ENCODE measurements around the gene ATP13A3.

DNA sequence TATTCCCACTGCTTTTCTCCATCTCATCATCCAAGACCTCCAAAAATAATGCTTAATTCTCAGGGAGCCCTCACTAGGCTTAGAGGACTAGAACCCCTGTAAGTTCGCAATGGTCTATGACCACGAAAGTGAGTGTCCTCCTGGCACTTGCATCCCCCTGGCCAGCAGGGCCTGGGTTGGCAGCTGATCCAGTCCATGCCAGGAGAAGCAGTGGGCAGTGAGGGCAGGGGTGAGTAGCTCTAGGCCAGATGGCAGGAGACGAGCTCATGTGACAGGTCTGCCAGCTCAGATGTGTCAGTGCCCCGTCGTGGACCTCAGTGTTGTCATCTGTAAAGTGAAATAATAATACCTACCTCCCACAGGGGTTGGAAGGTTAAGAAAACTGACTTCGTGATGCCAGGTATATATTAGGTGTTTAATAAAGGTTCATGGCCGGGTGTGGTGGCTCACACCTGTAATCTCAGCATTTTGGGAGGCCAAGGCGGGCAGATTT, 98.8 kb downstream of the ATP13A3 start:
- TF ChIP-seq, protein P1, sequence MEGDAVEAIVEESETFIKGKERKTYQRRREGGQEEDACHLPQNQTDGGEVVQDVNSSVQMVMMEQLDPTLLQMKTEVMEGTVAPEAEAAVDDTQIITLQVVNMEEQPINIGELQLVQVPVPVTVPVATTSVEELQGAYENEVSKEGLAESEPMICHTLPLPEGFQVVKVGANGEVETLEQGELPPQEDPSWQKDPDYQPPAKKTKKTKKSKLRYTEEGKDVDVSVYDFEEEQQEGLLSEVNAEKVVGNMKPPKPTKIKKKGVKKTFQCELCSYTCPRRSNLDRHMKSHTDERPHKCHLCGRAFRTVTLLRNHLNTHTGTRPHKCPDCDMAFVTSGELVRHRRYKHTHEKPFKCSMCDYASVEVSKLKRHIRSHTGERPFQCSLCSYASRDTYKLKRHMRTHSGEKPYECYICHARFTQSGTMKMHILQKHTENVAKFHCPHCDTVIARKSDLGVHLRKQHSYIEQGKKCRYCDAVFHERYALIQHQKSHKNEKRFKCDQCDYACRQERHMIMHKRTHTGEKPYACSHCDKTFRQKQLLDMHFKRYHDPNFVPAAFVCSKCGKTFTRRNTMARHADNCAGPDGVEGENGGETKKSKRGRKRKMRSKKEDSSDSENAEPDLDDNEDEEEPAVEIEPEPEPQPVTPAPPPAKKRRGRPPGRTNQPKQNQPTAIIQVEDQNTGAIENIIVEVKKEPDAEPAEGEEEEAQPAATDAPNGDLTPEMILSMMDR (IDR thresholded peaks at IDR 0.05) = no peak
- TF ChIP-seq POLR2A (IDR thresholded peaks at IDR 0.05) = no peak

Measured in esophagus squamous epithelium (tissue), 4 donors.